Neural cell (in vitro differentiated cells): ENCODE data around the gene CABCOCO1.

Source experiments
- CTCF ChIP-seq: fragments of 450-650 bp; IDR thresholded peaks from 2 replicates; pipeline ENCODE4 v1.5.1; 2014; ENCODE audit warnings: antibody characterized with exemption, mild to moderate bottlenecking, moderate library complexity; ENCODE audit not compliant: poor library complexity, severe bottlenecking
- EP300 ChIP-seq: fragments of 450-650 bp; conservative IDR thresholded peaks from 2 replicates; pipeline ENCODE4 v1.6.1; 2014; ENCODE audit warnings: antibody characterized with exemption, mild to moderate bottlenecking, moderate library complexity; ENCODE audit not compliant: poor library complexity, severe bottlenecking
- POLR2AphosphoS5 ChIP-seq: IDR thresholded peaks from 2 replicates; pipeline ENCODE4 v1.6.1; 2012
- RAD21 ChIP-seq: fragments of 450-650 bp; conservative IDR thresholded peaks from 2 replicates; pipeline ENCODE4 v1.6.1; 2014; ENCODE audit warnings: antibody characterized with exemption, mild to moderate bottlenecking, moderate library complexity
- SMC3 ChIP-seq: fragments of 450-650 bp; conservative IDR thresholded peaks from 2 replicates; pipeline ENCODE4 v1.6.1; 2014; ENCODE audit warnings: antibody characterized with exemption, mild to moderate bottlenecking, moderate library complexity; ENCODE audit not compliant: poor library complexity

DNA sequence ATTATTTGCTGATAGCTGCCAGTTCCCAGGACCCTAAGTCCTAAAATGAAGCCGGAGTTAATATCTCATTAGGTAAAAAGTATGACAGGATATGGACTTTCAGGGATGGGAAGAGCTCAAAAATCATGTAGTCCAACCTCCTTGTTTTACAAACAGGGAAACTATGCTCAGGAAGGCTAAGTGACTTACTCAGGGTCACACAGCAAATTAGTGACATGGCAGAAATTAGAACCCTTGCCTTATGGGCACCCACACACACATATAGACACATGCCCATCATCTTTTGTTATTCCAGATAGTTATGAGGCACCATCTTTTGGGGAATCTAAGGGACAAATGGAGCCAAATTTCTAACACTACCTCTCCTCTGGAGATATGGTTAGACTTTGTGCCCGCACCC, 147.5 kb downstream of the CABCOCO1 start:
- TF ChIP-seq RAD21: no peak
- no peak for TF ChIP-seq CTCF
- TF ChIP-seq POLR2AphosphoS5: no peak
- no peak for TF ChIP-seq EP300
- TF ChIP-seq SMC3: no peak
